SK-N-SH (cell line): ENCODE measurements around the gene PTGFR. TPM values are rescaled to one million over a fixed set of nuclear protein-coding genes. Genes with fewer than 3 reads are reported as not detected.

Experiments
- CTCF ChIA-PET: fragments of 300-600, 350-600 bp; formaldehyde crosslinking; extraction: SDS; loops from one replicate; lab custom pipeline; 2021; lab: Yijun Ruan, JAX
- POLR2A ChIA-PET: fragments of 350-600 bp; sonication (Branson Sonifier 250); formaldehyde crosslinking; extraction: SDS; loops from one replicate; lab custom pipeline; 2020; ENCODE audit warnings: antibody characterized with exemption, inconsistent platforms; lab: Yijun Ruan, JAX
- DNase-seq: peaks from one replicate; pipeline ENCODE4 v3.0.0; 2012
- H2AFZ ChIP-seq: fragments of 200-600 bp; sonication (generic); 2 replicates; pipeline ENCODE4 v1.8.1; 2016; ENCODE audit warnings: antibody characterized with exemption, mild to moderate bottlenecking, low read depth
- H3F3A ChIP-seq: fragments of 200-600 bp; sonication (generic); replicated peaks from 2 replicates; pipeline ENCODE3; 2016; ENCODE audit warnings: antibody characterized with exemption, mild to moderate bottlenecking; ENCODE audit not compliant: insufficient read depth
- H3K27ac ChIP-seq, 2 experiments: fragments of 200-500 bp in 1 of 2; fragments of 200-600 bp in 1 of 2; sonication (Bioruptor generic) in 1 of 2; sonication (generic), shearing (Covaris generic) in 1 of 2; 2 replicates each; pipeline versions ENCODE4 v1.5.1 to v1.6.1; 2014 to 2016; ENCODE audit warnings: low read depth in 2 of 2, inconsistent platforms in 1 of 2, low read length in 1 of 2, mild to moderate bottlenecking in 1 of 2, mixed read lengths in 1 of 2
- H3K27me3 ChIP-seq: fragments of 200-600 bp; sonication (generic), shearing (Covaris generic); 2 replicates; pipeline ENCODE4 v1.6.1; 2016; ENCODE audit warnings: mixed run types; ENCODE audit not compliant: insufficient read depth
- H3K36me3 ChIP-seq, 2 experiments: fragments of 200-500 bp in 1 of 2; fragments of 200-600 bp in 1 of 2; sonication (Bioruptor generic) in 1 of 2; sonication (generic) in 1 of 2; replicated peaks in 1 of 2; 2 replicates each; pipeline versions ENCODE3 to v1.5.1; 2014 to 2016; ENCODE audit warnings: low read length in 1 of 2, mild to moderate bottlenecking in 1 of 2; ENCODE audit not compliant: insufficient read depth in 2 of 2, control insufficient read depth in 1 of 2
- H3K4me1 ChIP-seq, 2 experiments: fragments of 200-500 bp in 1 of 2; fragments of 200-600 bp in 1 of 2; sonication (Bioruptor generic) in 1 of 2; sonication (generic), shearing (Covaris generic) in 1 of 2; 2 replicates each; pipeline versions ENCODE4 v1.5.1 to v1.6.1; 2014 to 2016; ENCODE audit warnings: low read depth in 1 of 2, low read length in 1 of 2, mixed run types in 1 of 2; ENCODE audit not compliant: insufficient read depth in 2 of 2, control insufficient read depth in 1 of 2
- H3K4me2 ChIP-seq: fragments of 200-600 bp; sonication (generic), shearing (Covaris generic); 2 replicates; pipeline ENCODE4 v1.6.1; 2017; ENCODE audit warnings: mixed run types
- H3K4me3 ChIP-seq, 2 experiments: fragments of 200-500 bp in 1 of 2; fragments of 200-600 bp in 1 of 2; sonication (Bioruptor generic) in 1 of 2; sonication (generic), shearing (Covaris generic) in 1 of 2; 2 replicates each; pipeline versions ENCODE4 v1.5.1 to v1.8.1; 2014 to 2016; ENCODE audit warnings: low read depth in 2 of 2, inconsistent platforms in 1 of 2, low read length in 1 of 2, mild to moderate bottlenecking in 1 of 2, mixed read lengths in 1 of 2, moderate library complexity in 1 of 2
- H3K79me2 ChIP-seq: fragments of 200-600 bp; sonication (generic); 2 replicates; pipeline ENCODE4 v1.8.1; 2017; ENCODE audit warnings: mild to moderate bottlenecking; ENCODE audit not compliant: insufficient read depth
- H3K9ac ChIP-seq: fragments of 200-600 bp; sonication (generic); 2 replicates; pipeline ENCODE4 v1.6.1; 2017; ENCODE audit warnings: mixed run types
- H3K9me2 ChIP-seq: fragments of 200-600 bp; sonication (generic); 2 replicates; pipeline ENCODE4 v1.6.1; 2017; ENCODE audit warnings: mixed run types
- H3K9me3 ChIP-seq: fragments of 200-600 bp; sonication (generic); 2 replicates; pipeline ENCODE4 v1.6.1; 2017; ENCODE audit warnings: mixed run types, mild to moderate bottlenecking, moderate library complexity
- H4K20me1 ChIP-seq: fragments of 200-600 bp; sonication (generic); 2 replicates; pipeline ENCODE4 v1.6.1; 2017; ENCODE audit warnings: mild to moderate bottlenecking, mixed run types; ENCODE audit not compliant: insufficient read depth
- CTCF ChIP-seq: fragments of 200-600 bp; sonication (generic); IDR thresholded peaks from 2 replicates; pipeline ENCODE4 v1.6.1; 2017; ENCODE audit warnings: antibody characterized with exemption, mild to moderate bottlenecking, moderate library complexity
- EP300 ChIP-seq, 2 experiments: IDR thresholded peaks; 2 replicates each; pipeline versions ENCODE4 v1.4.0 to v1.6.1; 2012; ENCODE audit warnings: borderline replicate concordance in 1 of 2, low read depth in 1 of 2, low read length in 1 of 2
- EZH2phosphoT487 ChIP-seq: fragments of 200-600 bp; sonication (generic); IDR thresholded peaks from 2 replicates; pipeline ENCODE4 v1.6.1; 2017; ENCODE audit warnings: low read depth, mixed run types, mild to moderate bottlenecking, antibody characterized with exemption, moderate library complexity, borderline replicate concordance
- FOSL2 ChIP-seq: IDR thresholded peaks from 2 replicates; pipeline ENCODE4 v1.4.0; 2012; ENCODE audit warnings: low read depth, mild to moderate bottlenecking, moderate library complexity, borderline replicate concordance
- FOXJ3 ChIP-seq: sonication (generic); formaldehyde crosslinking; IDR thresholded peaks from 2 replicates; pipeline ENCODE4 v1.5.1; 2020; ENCODE audit warnings: mild to moderate bottlenecking, missing genetic modification reagents
- GATA2 ChIP-seq: sonication (generic); formaldehyde crosslinking; IDR thresholded peaks from 2 replicates; pipeline ENCODE4 v1.5.0; 2020; ENCODE audit warnings: mild to moderate bottlenecking, missing genetic modification reagents
- JUND ChIP-seq: IDR thresholded peaks from 2 replicates; pipeline ENCODE4 v1.4.0; 2012
- MEF2A ChIP-seq: IDR thresholded peaks from 2 replicates; pipeline ENCODE4 v1.4.0; 2012; ENCODE audit warnings: low read depth, borderline replicate concordance
- NFIC ChIP-seq: IDR thresholded peaks from 2 replicates; pipeline ENCODE4 v1.4.0; 2012; ENCODE audit warnings: borderline replicate concordance
- POLR2AphosphoS5 ChIP-seq: IDR thresholded peaks from 2 replicates; pipeline ENCODE4 v1.6.1; 2012; ENCODE audit warnings: low read depth, low read length
- RCOR1 ChIP-seq: fragments of 150-350 bp; IDR thresholded peaks from 2 replicates; pipeline ENCODE4 v1.6.1; 2017; ENCODE audit warnings: antibody characterized with exemption, low read length
- RXRA ChIP-seq: IDR thresholded peaks from 2 replicates; pipeline ENCODE4 v1.4.0; 2012; ENCODE audit warnings: low read depth, mild to moderate bottlenecking, borderline replicate concordance
- SMC3 ChIP-seq: IDR thresholded peaks from 2 replicates; pipeline ENCODE4 v1.6.1; 2012; ENCODE audit warnings: low read depth, low read length, improper control_type of control experiment
- TAF1 ChIP-seq: IDR thresholded peaks from 2 replicates; pipeline ENCODE4 v1.6.1; 2012; ENCODE audit warnings: low read depth, mild to moderate bottlenecking, low read length, moderate library complexity, borderline replicate concordance
- TCF12 ChIP-seq: IDR thresholded peaks from 2 replicates; pipeline ENCODE4 v1.4.0; 2012
- TEAD4 ChIP-seq: IDR thresholded peaks from 2 replicates; pipeline ENCODE4 v1.4.0; 2012; ENCODE audit warnings: mild to moderate bottlenecking, borderline replicate concordance; ENCODE audit not compliant: insufficient read depth
- YY1 ChIP-seq: IDR thresholded peaks from 2 replicates; pipeline ENCODE4 v1.4.0; 2012; ENCODE audit warnings: low read depth, mild to moderate bottlenecking
- ZBTB33 ChIP-seq: IDR thresholded peaks from 2 replicates; pipeline ENCODE4 v1.4.0; 2012; ENCODE audit warnings: low read depth, borderline replicate concordance
- WGBS: methylation state at CpG from one replicate; pipeline ENCODE4 v1.1.6; 2017; ENCODE audit warnings: low lambda C conversion rate; 5-methylcytosine and 5-hydroxymethylcytosine counted together
- polyA plus RNA-seq, 3 experiments: library from polyadenylated mRNA; depleted of rRNA; stranded (reverse); fragments of >200 nt; gene quantifications; 2 replicates each; pipeline ENCODE4 v1.2.3, GENCODE V29; 2012
- TF ChIP-seq, protein P1 (sequence below): IDR thresholded peaks from 2 replicates; pipeline ENCODE4; 2012

Gene PTGFR
- polyA plus RNA-seq, 1 of the 3 experiments (the other 2 are of a cell fraction) = 2.2 TPM

DNA sequence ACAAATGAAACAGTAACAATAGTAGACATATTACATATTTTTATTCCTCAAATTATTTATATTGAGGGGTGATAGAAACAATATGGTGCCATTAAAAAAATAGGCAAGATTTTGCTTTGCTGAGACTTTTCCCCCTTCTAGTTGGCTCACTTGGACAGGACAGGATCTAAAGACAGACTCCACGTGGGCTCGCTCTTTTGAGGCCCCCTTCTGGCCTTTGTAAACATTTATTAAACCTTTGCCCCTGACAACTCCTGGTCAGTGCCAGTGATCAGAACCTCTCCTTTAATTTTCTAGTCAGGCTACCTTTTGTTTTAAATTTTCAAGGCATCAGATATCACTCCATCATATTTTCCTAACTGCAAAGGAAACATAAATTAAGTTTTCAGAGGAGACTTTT is 79.8 kb downstream of the PTGFR start:
- WGBS = 100% methylated on average over 2 of the region's 2 CpGs
- H3F3A ChIP-seq = no peaks in the 10 kb centered on the region
- H3K9me2 ChIP-seq = 0 out of 2 replicates have a peak, but pooled peaks cover 3% of the 10 kb centered on the region
- H3K27ac ChIP-seq = no peak overlapping the region
- H3K4me3 ChIP-seq = no peak overlapping the region
- H3K79me2 ChIP-seq = no peaks in the 10 kb centered on the region
- no peak overlapping the region for H3K4me2 ChIP-seq
- peak; percentile 2 for DNase-seq
- ChIA-PET POLR2A (no interaction called here), CTCF (no interaction called here)
- TF ChIP-seq CTCF (peak; percentile 21; the same call in 1 of the 2 replicates), YY1 (no peak)
- H2AFZ ChIP-seq = no peak overlapping the region
- no peaks in the 10 kb centered on the region for H3K36me3 ChIP-seq
- H3K4me1 ChIP-seq = no peaks in the 10 kb centered on the region
- no peaks in the 10 kb centered on the region for H3K9me3 ChIP-seq
- no peaks in the 10 kb centered on the region for H3K27me3 ChIP-seq
- H3K9ac ChIP-seq = no peak overlapping the region
- no peaks in the 10 kb centered on the region for H4K20me1 ChIP-seq

DNA sequence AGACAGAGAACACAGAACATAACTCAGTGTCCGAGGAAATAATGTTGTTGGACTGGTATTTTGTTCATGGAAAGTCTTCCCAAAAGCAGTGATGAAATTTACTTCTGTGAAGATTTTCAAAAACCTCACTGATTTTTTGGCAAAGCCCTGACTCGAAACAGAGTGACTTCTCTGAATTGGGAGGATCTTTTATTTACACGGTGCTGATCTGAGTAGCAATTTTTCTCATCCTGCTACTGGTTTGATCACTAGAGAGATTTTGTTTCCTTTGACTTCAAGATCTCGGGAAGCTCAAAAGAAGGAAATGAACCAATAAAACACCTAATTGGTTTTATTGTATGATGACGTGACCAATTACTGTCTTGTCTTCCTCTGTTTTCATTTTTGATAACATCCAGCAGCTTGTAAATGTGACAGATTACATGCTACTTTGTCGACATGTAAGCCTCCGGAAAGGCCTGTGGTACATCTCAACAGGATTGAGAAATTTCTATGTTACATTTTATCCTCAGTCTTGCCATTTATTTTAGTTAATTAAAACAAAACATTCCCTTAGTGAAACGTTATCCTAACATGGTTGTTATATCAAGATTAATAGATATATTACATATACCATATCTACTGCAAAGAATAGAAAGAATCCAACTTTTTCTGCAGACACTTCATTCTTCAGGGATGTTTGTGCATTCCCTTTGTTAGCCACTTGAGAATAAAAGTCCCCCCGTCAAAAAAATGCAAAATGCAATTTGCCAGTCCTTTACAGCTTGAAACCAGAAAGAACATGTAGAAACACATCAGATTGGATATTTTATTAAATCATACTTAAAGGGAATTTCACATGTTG is 86.7 kb downstream of the PTGFR start:
- Histone ChIP-seq H2AFZ (peak overlapping the region; percentile 38; the same call in 1 of the 2 replicates), H3K9ac (no peak overlapping the region), H4K20me1 (no peaks in the 10 kb centered on the region), H3K9me2 (0 out of 2 replicates have a peak, but pooled peaks cover 3% of the 10 kb centered on the region), H3K4me3 (no peak overlapping the region), H3K36me3 (no peaks in the 10 kb centered on the region), H3K9me3 (no peaks in the 10 kb centered on the region), H3K27ac (no peak overlapping the region; a peak in 2 of 4 replicates), H3K4me1 (peaks cover 3% of the 10 kb centered on the region in 2 experiments; a peak in 2 of 4 replicates), H3K27me3 (no peaks in the 10 kb centered on the region), H3F3A (no peaks in the 10 kb centered on the region), H3K79me2 (no peaks in the 10 kb centered on the region), H3K4me2 (no peak overlapping the region)
- CTCF ChIA-PET = interaction anchor here (1.0 to 1.7 kb wide), 4 partner anchors 13 to 431 kb away, joined by 3 to 6 read pairs (median 3); no protein-coding TSS in a partner anchor
- POLR2A ChIA-PET = no interaction called here
- DNase-seq = peak; percentile 9
- WGBS = 25% methylated on average over 9 of the region's 9 CpGs
- no peak for TF ChIP-seq RXRA
- TF ChIP-seq TCF12 = peak; percentile 71
- TF ChIP-seq SMC3 = no peak
- TF ChIP-seq FOSL2 = no peak
- TF ChIP-seq JUND = peak; percentile 22; the same call in 1 of the 2 replicates
- TF ChIP-seq, protein P1, sequence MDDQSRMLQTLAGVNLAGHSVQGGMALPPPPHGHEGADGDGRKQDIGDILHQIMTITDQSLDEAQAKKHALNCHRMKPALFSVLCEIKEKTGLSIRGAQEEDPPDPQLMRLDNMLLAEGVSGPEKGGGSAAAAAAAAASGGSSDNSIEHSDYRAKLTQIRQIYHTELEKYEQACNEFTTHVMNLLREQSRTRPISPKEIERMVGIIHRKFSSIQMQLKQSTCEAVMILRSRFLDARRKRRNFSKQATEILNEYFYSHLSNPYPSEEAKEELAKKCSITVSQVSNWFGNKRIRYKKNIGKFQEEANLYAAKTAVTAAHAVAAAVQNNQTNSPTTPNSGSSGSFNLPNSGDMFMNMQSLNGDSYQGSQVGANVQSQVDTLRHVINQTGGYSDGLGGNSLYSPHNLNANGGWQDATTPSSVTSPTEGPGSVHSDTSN = peak; percentile 70
- peak; percentile 37; the same call in 1 of the 2 replicates for TF ChIP-seq RCOR1
- no peak for TF ChIP-seq ZBTB33
- peak in 1 of 2 experiments; percentile 78; a peak in 2 of 4 replicates for TF ChIP-seq EP300 (IDR thresholded peaks at IDR 0.05; ENCODE audit: borderline replicate concordance in 1 of 2, low read depth in 1 of 2, low read length in 1 of 2)
- TF ChIP-seq TAF1 = no peak
- 0 out of 2 replicates have a peak, but pooled peaks have one; percentile 28 for TF ChIP-seq TEAD4
- peak; percentile 38; the same call in 1 of the 2 replicates for TF ChIP-seq GATA2 (CRISPR knock-in tag)
- TF ChIP-seq NFIC = no peak
- TF ChIP-seq MEF2A = no peak
- no peak for TF ChIP-seq YY1
- no peak for TF ChIP-seq EZH2phosphoT487
- TF ChIP-seq FOXJ3 (CRISPR knock-in tag) = peak; percentile 75
- peak; percentile 33; the same call in 1 of the 2 replicates for TF ChIP-seq POLR2AphosphoS5
